ENCODE data around the gene AFMID.

GRCh38 chr17:78138204-78139060 is 48.7 kb upstream of the AFMID start:
- TF ChIP-seq TCF7L2 (IDR thresholded peaks at IDR 0.05; ENCODE audit: low read depth, low read length) (no peak), ZNF24 (IDR thresholded peaks at IDR 0.05) (no peak), HDAC6 (IDR thresholded peaks at IDR 0.05; ENCODE audit: low read depth, low read length) (no peak), CTCF (IDR thresholded peaks at IDR 0.05 in 2 of 3, conservative IDR thresholded peaks at IDR 0.05 in 1 of 3; ENCODE audit: insufficient read depth in 2 of 3, low read depth in 1 of 3, low read length in 3 of 3) (no peak), ARNT (IDR thresholded peaks at IDR 0.05) (no peak), TRIM28 (IDR thresholded peaks at IDR 0.05) (no peak), KLF16 (IDR thresholded peaks at IDR 0.05) (no peak), POLR2A (conservative IDR thresholded peaks at IDR 0.05) (no peak)
